ENCODE results near the gene HAAO.

HAAO gene

DNA sequence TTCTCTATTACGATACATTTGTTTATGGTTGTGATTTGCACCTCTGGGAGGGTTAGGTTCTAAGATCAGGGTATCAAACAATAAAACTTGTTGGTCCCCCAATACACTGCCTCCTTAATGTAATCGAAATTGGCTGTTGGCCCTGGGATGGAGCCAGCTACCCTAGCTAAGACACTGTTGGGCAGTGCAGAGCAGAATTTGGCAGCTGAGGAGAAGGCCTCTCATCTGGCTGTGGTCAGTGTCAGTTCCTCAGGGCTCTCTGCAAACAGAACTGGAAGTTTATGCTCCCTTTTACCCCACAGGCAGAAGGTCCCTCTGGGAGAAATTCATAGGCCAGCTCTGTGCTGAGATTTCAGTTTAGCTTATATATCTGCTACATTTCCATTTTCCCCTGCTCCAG lies 8.6 kb upstream of the HAAO start:
- Histone ChIP-seq H3K27me3 (ENCODE audit: insufficient read depth, poor library complexity, severe bottlenecking) (no peaks in the 10 kb centered on the region), H3K4me3 (replicated peaks; ENCODE audit: insufficient read depth, low read length) (no peak overlapping the region), H3K27ac (replicated peaks) (no peak overlapping the region)
- TF ChIP-seq GABPA (IDR thresholded peaks at IDR 0.05; ENCODE audit: low read depth) (no peak), SPI1 (IDR thresholded peaks at IDR 0.05; ENCODE audit: borderline replicate concordance, low read depth) (no peak), POLR2AphosphoS5 (IDR thresholded peaks at IDR 0.05; ENCODE audit: low read depth) (no peak)
- TF ChIP-seq, protein P1, sequence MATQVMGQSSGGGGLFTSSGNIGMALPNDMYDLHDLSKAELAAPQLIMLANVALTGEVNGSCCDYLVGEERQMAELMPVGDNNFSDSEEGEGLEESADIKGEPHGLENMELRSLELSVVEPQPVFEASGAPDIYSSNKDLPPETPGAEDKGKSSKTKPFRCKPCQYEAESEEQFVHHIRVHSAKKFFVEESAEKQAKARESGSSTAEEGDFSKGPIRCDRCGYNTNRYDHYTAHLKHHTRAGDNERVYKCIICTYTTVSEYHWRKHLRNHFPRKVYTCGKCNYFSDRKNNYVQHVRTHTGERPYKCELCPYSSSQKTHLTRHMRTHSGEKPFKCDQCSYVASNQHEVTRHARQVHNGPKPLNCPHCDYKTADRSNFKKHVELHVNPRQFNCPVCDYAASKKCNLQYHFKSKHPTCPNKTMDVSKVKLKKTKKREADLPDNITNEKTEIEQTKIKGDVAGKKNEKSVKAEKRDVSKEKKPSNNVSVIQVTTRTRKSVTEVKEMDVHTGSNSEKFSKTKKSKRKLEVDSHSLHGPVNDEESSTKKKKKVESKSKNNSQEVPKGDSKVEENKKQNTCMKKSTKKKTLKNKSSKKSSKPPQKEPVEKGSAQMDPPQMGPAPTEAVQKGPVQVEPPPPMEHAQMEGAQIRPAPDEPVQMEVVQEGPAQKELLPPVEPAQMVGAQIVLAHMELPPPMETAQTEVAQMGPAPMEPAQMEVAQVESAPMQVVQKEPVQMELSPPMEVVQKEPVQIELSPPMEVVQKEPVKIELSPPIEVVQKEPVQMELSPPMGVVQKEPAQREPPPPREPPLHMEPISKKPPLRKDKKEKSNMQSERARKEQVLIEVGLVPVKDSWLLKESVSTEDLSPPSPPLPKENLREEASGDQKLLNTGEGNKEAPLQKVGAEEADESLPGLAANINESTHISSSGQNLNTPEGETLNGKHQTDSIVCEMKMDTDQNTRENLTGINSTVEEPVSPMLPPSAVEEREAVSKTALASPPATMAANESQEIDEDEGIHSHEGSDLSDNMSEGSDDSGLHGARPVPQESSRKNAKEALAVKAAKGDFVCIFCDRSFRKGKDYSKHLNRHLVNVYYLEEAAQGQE (IDR thresholded peaks at IDR 0.05; ENCODE audit: insufficient replicate concordance, low read depth): no peak
- TF ChIP-seq, protein P2, sequence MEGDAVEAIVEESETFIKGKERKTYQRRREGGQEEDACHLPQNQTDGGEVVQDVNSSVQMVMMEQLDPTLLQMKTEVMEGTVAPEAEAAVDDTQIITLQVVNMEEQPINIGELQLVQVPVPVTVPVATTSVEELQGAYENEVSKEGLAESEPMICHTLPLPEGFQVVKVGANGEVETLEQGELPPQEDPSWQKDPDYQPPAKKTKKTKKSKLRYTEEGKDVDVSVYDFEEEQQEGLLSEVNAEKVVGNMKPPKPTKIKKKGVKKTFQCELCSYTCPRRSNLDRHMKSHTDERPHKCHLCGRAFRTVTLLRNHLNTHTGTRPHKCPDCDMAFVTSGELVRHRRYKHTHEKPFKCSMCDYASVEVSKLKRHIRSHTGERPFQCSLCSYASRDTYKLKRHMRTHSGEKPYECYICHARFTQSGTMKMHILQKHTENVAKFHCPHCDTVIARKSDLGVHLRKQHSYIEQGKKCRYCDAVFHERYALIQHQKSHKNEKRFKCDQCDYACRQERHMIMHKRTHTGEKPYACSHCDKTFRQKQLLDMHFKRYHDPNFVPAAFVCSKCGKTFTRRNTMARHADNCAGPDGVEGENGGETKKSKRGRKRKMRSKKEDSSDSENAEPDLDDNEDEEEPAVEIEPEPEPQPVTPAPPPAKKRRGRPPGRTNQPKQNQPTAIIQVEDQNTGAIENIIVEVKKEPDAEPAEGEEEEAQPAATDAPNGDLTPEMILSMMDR (IDR thresholded peaks at IDR 0.05; ENCODE audit: insufficient read depth, low read length): no peak
- DNase-seq (ENCODE audit: low read depth in 1 of 2, low spot score in 1 of 2): no peak

DNA sequence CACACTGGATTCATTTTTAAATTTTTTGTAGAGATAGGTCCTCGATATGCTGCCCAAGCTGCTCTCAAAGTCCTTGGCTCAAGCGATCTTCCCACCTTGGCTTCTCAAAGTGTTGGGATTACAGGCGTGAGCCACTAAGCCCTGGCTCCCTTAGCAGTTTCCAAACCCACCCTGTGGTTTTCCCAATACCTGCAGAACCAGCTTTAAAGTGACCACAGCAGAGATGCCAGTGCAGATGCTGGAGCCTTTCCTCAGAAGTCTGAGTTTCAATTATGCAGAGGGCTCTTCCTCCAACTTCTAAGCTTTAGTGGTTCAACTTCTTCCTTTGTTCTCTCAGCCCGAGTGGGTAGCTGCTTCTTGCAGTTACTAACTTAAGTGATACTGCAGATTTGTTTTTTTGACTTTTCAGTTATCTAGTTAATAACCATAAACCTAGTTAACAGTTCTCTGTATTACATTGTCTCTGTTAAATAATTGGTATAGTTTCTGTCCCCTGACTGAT lies 8.1 kb upstream of the HAAO start:
- Histone ChIP-seq H3K27ac (replicated peaks) (no peak overlapping the region), H3K27me3 (ENCODE audit: insufficient read depth, poor library complexity, severe bottlenecking) (no peaks in the 10 kb centered on the region), H3K4me3 (replicated peaks; ENCODE audit: insufficient read depth, low read length) (no peak overlapping the region)
- TF ChIP-seq, protein P2 (IDR thresholded peaks at IDR 0.05; ENCODE audit: insufficient read depth, low read length): no peak
- TF ChIP-seq POLR2AphosphoS5 (IDR thresholded peaks at IDR 0.05; ENCODE audit: low read depth) (no peak), GABPA (IDR thresholded peaks at IDR 0.05; ENCODE audit: low read depth) (no peak), SPI1 (IDR thresholded peaks at IDR 0.05; ENCODE audit: borderline replicate concordance, low read depth) (no peak)
- TF ChIP-seq, protein P1 (IDR thresholded peaks at IDR 0.05; ENCODE audit: insufficient replicate concordance, low read depth): no peak
- no peak for DNase-seq (ENCODE audit: low read depth in 1 of 2, low spot score in 1 of 2)

DNA sequence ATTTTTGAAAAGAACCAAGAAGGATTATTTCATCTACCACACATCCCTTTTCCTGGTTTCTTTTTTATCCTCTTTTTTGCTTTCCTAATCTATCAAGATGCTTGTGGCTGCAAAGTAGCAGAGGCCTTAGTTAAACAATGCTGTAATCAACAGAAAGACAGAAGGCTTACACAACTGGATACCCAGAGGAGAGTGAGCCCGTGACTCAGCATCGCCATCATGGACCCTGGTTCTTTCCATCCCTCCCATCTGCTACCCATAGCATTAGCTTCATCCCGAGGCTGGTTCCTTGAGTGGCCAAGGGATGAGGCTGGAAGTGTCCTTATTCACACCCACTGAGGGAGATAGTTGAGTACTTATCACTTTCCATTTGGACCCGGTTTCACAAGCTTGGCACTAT lies 7.5 kb upstream of the HAAO start:
- no peak for TF ChIP-seq POLR2AphosphoS5 (IDR thresholded peaks at IDR 0.05; ENCODE audit: low read depth)
- TF ChIP-seq, protein P1 (IDR thresholded peaks at IDR 0.05; ENCODE audit: insufficient replicate concordance, low read depth): no peak
- TF ChIP-seq GABPA (IDR thresholded peaks at IDR 0.05; ENCODE audit: low read depth): no peak
- TF ChIP-seq, protein P2 (IDR thresholded peaks at IDR 0.05; ENCODE audit: insufficient read depth, low read length): no peak
- TF ChIP-seq SPI1 (IDR thresholded peaks at IDR 0.05; ENCODE audit: borderline replicate concordance, low read depth): no peak
- no peak overlapping the region for H3K4me3 ChIP-seq (replicated peaks; ENCODE audit: insufficient read depth, low read length)
- no peaks in the 10 kb centered on the region for H3K27me3 ChIP-seq (ENCODE audit: insufficient read depth, poor library complexity, severe bottlenecking)
- no peak for DNase-seq (ENCODE audit: low read depth in 1 of 2, low spot score in 1 of 2)
- H3K27ac ChIP-seq (replicated peaks): no peak overlapping the region

Measured in HL-60 (cell line).